HepG2 (cell line): ENCODE results near the gene CA5B. TPM values are rescaled to one million over a fixed set of nuclear protein-coding genes. Genes with fewer than 3 reads are reported as not detected.

ENCODE experiments used
- ATAC-seq: fragments of 200-7000 bp; cut with Tn5 transposase; 3 replicates; pipeline ENCODE4 v1.9.1; 2020; ENCODE audit warnings: mild to moderate bottlenecking, moderate library complexity
- BruUV-seq: library from RNA; stranded (reverse); fragments of 400-500 nt; replicated peaks from 2 replicates; lab custom pipeline; 2021; lab: Mats Ljungman, UMichigan
- CTCF ChIA-PET: fragments of 300-600 bp; formaldehyde crosslinking; extraction: SDS; loops from one replicate; lab custom pipeline; 2021; ENCODE audit warnings: low total read pairs, inconsistent platforms, low intra/inter-chr PET ratio; lab: Yijun Ruan, JAX
- POLR2A ChIA-PET: fragments of 350-600 bp; sonication (Branson Sonifier 250); formaldehyde crosslinking; loops from one replicate; lab custom pipeline; 2020; ENCODE audit warnings: antibody characterized with exemption, inconsistent platforms; lab: Yijun Ruan, JAX
- DNase-seq: peaks from one replicate; pipeline ENCODE4 v3.0.0-alpha.2; 2015; ENCODE audit warnings: low spot score
- FAIRE-seq: peaks from 3 replicates; lab custom pipeline; 2011; peaks lifted over from hg19 to GRCh38; lab: Jason Lieb, UNC
- H2AFZ ChIP-seq: one replicate; pipeline ENCODE4 v1.6.1; 2011; ENCODE audit warnings: low read length, inconsistent platforms
- H3K27ac ChIP-seq: fragments of 300-600 bp; 3 replicates; pipeline ENCODE4 v1.8.0; 2011; ENCODE audit warnings: mixed run types, mild to moderate bottlenecking, mixed read lengths, low read length, inconsistent platforms; ENCODE audit not compliant: insufficient read depth; ENCODE audit errors: extremely low read length
- H3K27me3 ChIP-seq, 2 experiments: fragments of 200-600 bp in 1 of 2; 2 replicates in 1 of 2; 3 replicates in 1 of 2; pipeline versions ENCODE4 v1.6.0 to v1.8.0; 2011; ENCODE audit warnings: low read length in 2 of 2, mild to moderate bottlenecking in 2 of 2, moderate library complexity in 2 of 2, inconsistent platforms in 1 of 2; ENCODE audit not compliant: insufficient read depth in 2 of 2, control insufficient read depth in 1 of 2
- H3K36me3 ChIP-seq, 2 experiments: fragments of 200-600 bp in 1 of 2; replicated peaks in 1 of 2; 2 replicates in 1 of 2; 3 replicates in 1 of 2; pipeline versions ENCODE4 v1.5.1 to v1.8.0; 2011; ENCODE audit warnings: low read length in 2 of 2, inconsistent platforms in 1 of 2; ENCODE audit not compliant: insufficient read depth in 2 of 2, control insufficient read depth in 1 of 2
- H3K4me1 ChIP-seq: 2 replicates; pipeline ENCODE4 v1.5.1; 2012; ENCODE audit warnings: low read length, inconsistent platforms; ENCODE audit not compliant: insufficient read depth
- H3K4me2 ChIP-seq: 2 replicates; pipeline ENCODE4 v1.6.0; 2011; ENCODE audit warnings: low read depth, low read length, inconsistent platforms
- H3K4me3 ChIP-seq, 3 experiments: fragments of 200-600 bp in 1 of 3; sonication (generic), shearing (Covaris generic) in 1 of 3; replicated peaks in 1 of 3; 2 replicates each; pipeline ENCODE4 v1.5.1; 2011 to 2016; ENCODE audit warnings: low read length in 3 of 3, inconsistent platforms in 2 of 3, low read depth in 2 of 3, mild to moderate bottlenecking in 2 of 3, control low read depth in 1 of 3, mixed read lengths in 1 of 3; ENCODE audit not compliant: insufficient read depth in 1 of 3
- H3K79me2 ChIP-seq: one replicate; pipeline ENCODE4 v1.6.1; 2011; ENCODE audit warnings: low read length, inconsistent platforms; ENCODE audit not compliant: insufficient read depth
- H3K9ac ChIP-seq: 2 replicates; pipeline ENCODE4 v1.6.0; 2011; ENCODE audit warnings: mild to moderate bottlenecking, low read depth, low read length, inconsistent platforms; ENCODE audit not compliant: insufficient read depth
- H3K9me3 ChIP-seq: 2 replicates; pipeline ENCODE4 v1.5.1; 2012; ENCODE audit warnings: mild to moderate bottlenecking, low read length
- H4K20me1 ChIP-seq: 2 replicates; pipeline ENCODE4 v1.6.0; 2011; ENCODE audit warnings: inconsistent platforms, mild to moderate bottlenecking, low read length, moderate library complexity; ENCODE audit not compliant: insufficient read depth
- FOXA3 ChIP-seq: IDR thresholded peaks from 2 replicates; pipeline ENCODE4 v1.6.1; 2016; ENCODE audit warnings: missing genetic modification reagents, missing compliant biosample characterization
- JARID2 ChIP-seq: sonication (generic); formaldehyde crosslinking; IDR thresholded peaks from 2 replicates; pipeline ENCODE4 v1.8.1; 2023; ENCODE audit warnings: missing genetic modification reagents, inconsistent platforms; ENCODE audit not compliant: insufficient replicate concordance
- KLF15 ChIP-seq: sonication (generic); formaldehyde crosslinking; IDR thresholded peaks from 2 replicates; pipeline ENCODE4 v1.8.1; 2023; ENCODE audit warnings: borderline replicate concordance, mild to moderate bottlenecking, inconsistent platforms, missing genetic modification reagents, mixed read lengths
- MLLT10 ChIP-seq: sonication (generic); formaldehyde crosslinking; IDR thresholded peaks from 2 replicates; pipeline ENCODE4 v1.4.0; 2020; ENCODE audit warnings: missing genetic modification reagents
- SIN3A ChIP-seq: IDR thresholded peaks from 2 replicates; pipeline ENCODE4 v1.6.1; 2011; ENCODE audit warnings: low read depth, mild to moderate bottlenecking, control low read depth, low read length, borderline replicate concordance
- THYN1 ChIP-seq: sonication (generic); formaldehyde crosslinking; IDR thresholded peaks from 2 replicates; pipeline ENCODE4 v1.8.1; 2023; ENCODE audit warnings: low read depth, mild to moderate bottlenecking, moderate library complexity, missing genetic modification reagents, borderline replicate concordance
- U2AF2 ChIP-seq: fragments of 200-400 bp; formaldehyde crosslinking; IDR thresholded peaks from 2 replicates; pipeline ENCODE4 v1.6.1; 2017; ENCODE audit warnings: low read depth, mild to moderate bottlenecking, low read length
- ZFP36 ChIP-seq: fragments of 150-350 bp; IDR thresholded peaks from 2 replicates; pipeline ENCODE4 v1.6.1; 2018; ENCODE audit warnings: borderline replicate concordance, low read length, low read depth; ENCODE audit not compliant: partially characterized antibody
- ZNF572 ChIP-seq: sonication (generic); formaldehyde crosslinking; IDR thresholded peaks from 2 replicates; pipeline ENCODE4 v1.5.1; 2020; ENCODE audit warnings: mild to moderate bottlenecking, missing genetic modification reagents
- ZNF772 ChIP-seq: sonication (generic); formaldehyde crosslinking; IDR thresholded peaks from 2 replicates; pipeline ENCODE4 v1.5.0; 2020; ENCODE audit warnings: mild to moderate bottlenecking, missing genetic modification reagents
- WGBS: methylation state at CpG from one replicate; pipeline ENCODE4 v1.1.6; 2017; ENCODE audit warnings: low lambda C conversion rate; 5-methylcytosine and 5-hydroxymethylcytosine counted together
- in situ Hi-C: cut with HindIII; loops from 2 replicates; pipeline ENCODE4 v1.10.0; 2017; ENCODE audit warnings: low pct_unique_long_range_greater_than_20kb; ENCODE audit not compliant: extremely low pct_ligation_motif_present
- intact Hi-C: fragments of 100-400 bp; cut with micrococcal nuclease; formaldehyde crosslinking; loops from one replicate; pipeline ENCODE4 v1.10.0; 2022; ENCODE audit not compliant: unreplicated experiment
- polyA plus RNA-seq, 8 experiments: library from polyadenylated mRNA; depleted of rRNA in 3 of 8; stranded (reverse) in 7 of 8; unstranded in 1 of 8; fragments of >200 nt; fragmentation: Illumina TruSeq in 4 of 8; extraction: Trizol in 4 of 8; gene quantifications; 2 replicates each; pipeline versions ENCODE4 v1.2.1 to v1.2.3, GENCODE V29; 2011 to 2016; ENCODE audit warnings: low read depth in 4 of 8, missing spikeins in 1 of 8, mixed read lengths in 1 of 8; ENCODE audit not compliant: insufficient read depth in 1 of 8
- total RNA-seq, 5 experiments: library from RNA; depleted of rRNA; stranded (reverse); fragments of >200 nt; fragmentation: Illumina TruSeq; extraction: Trizol; gene quantifications; 2 replicates each; pipeline ENCODE4 v1.2.3, GENCODE V29; 2016; ENCODE audit warnings: low read depth in 1 of 5
- TF ChIP-seq, protein P1 (sequence below): fragments of 450-650 bp; IDR thresholded peaks from 2 replicates; pipeline ENCODE4 v1.6.1; 2016
- TF ChIP-seq, protein P2 (sequence below): sonication (generic); formaldehyde crosslinking; IDR thresholded peaks from 2 replicates; pipeline ENCODE4 v1.5.0; 2020; ENCODE audit warnings: mild to moderate bottlenecking, missing genetic modification reagents, borderline replicate concordance
- TF ChIP-seq, protein P3 (sequence below): sonication (generic); formaldehyde crosslinking; IDR thresholded peaks from 2 replicates; pipeline ENCODE4 v1.4.0; 2020; ENCODE audit warnings: missing genetic modification reagents

CA5B gene
- total and polyA plus RNA-seq, 2 of the 13 experiments (the other 11 are each of a cell fraction or from before 2014, with no cell fraction given) = 1.7 to 2.2 TPM

DNA sequence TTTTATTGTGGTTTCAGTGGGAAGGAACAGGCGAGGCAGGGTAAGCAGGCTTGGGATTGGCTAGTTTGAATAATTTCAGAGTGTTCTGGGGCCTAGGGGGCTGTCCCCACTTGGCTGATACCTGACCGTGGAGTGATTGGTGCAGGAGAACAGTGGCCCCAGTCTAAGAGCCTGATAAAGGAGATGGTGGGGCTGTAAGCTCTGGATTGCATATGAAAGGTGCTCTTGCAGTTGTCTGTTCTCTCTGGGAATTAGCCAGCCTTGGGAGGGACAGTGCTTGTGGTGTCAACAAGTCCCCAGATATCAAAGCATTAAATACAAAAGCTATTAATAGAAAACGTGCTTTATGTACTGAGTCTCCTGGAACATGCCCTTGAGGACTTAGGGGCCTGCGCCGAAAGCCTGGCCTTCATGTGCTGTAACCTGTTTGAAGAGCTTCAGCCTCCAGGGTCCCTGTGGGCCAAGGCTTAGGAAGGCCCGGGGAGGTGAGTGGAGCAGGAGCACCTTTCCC lies 43.1 kb upstream of the CA5B start:
- 96% methylated on average over 5 of the region's 6 CpGs for WGBS
- ChIA-PET CTCF (no interaction called here), POLR2A (no interaction called here)
- H3K4me1 ChIP-seq = no peaks in the 10 kb centered on the region
- intact Hi-C loops (no loop called here), in situ Hi-C loops (loop anchor here (25.0 kb wide), 1 partner anchor 358 kb away; the partner anchor contains the start of gene PIGA)
- FAIRE-seq (no peak), DNase-seq (no peak), ATAC-seq (no peak)
- H3K4me3 ChIP-seq = no peak overlapping the region
- H3K36me3 ChIP-seq = peaks cover 0 to 6% of the 10 kb centered on the region in 2 experiments; a peak in 2 of 5 replicates
- BruUV-seq = no TSS peak
- no peak for TF ChIP-seq U2AF2
- no peak overlapping the region for H2AFZ ChIP-seq
- H3K9me3 ChIP-seq = no peaks in the 10 kb centered on the region
- H4K20me1 ChIP-seq = no peaks in the 10 kb centered on the region
- no peak overlapping the region for H3K27ac ChIP-seq
- no peaks in the 10 kb centered on the region for H3K79me2 ChIP-seq
- no peak overlapping the region for H3K9ac ChIP-seq
- no peaks in the 10 kb centered on the region for H3K27me3 ChIP-seq
- no peak overlapping the region for H3K4me2 ChIP-seq

DNA sequence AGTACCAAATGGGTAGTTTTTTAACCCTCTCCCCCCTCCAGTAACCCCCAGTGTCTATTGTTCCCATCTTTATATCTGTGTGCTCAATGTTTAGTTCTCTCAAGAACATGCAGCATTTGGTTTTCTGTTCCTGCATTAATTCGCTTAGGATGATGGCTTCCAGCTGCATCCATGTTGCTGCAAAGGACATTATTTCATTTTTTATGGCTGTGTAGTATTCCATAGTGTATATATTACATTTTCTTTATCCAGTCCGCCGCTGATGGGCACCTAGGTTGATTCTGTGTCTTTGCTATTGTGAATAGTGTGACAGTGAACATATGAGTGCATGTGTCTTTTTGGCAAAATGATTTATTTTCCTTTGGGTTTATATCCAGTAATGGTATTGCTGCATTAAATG lies 41.6 kb upstream of the CA5B start:
- H3K36me3 ChIP-seq = peaks cover 0 to 2% of the 10 kb centered on the region in 2 experiments; a peak in 2 of 5 replicates
- no peaks in the 10 kb centered on the region for H3K9me3 ChIP-seq
- no peak overlapping the region for H3K9ac ChIP-seq
- ChIA-PET POLR2A (no interaction called here), CTCF (no interaction called here)
- no peaks in the 10 kb centered on the region for H3K79me2 ChIP-seq
- FAIRE-seq (no peak), ATAC-seq (no peak), DNase-seq (no peak)
- no peaks in the 10 kb centered on the region for H3K4me1 ChIP-seq
- H2AFZ ChIP-seq = no peak overlapping the region
- in situ Hi-C loops (loop anchor here (25.0 kb wide), 1 partner anchor 359 kb away; the partner anchor contains the start of gene PIGA), intact Hi-C loops (no loop called here)
- H3K27ac ChIP-seq = no peak overlapping the region
- WGBS = 67% methylated on average over 3 of the region's 3 CpGs
- H3K27me3 ChIP-seq = no peaks in the 10 kb centered on the region
- H4K20me1 ChIP-seq = no peaks in the 10 kb centered on the region
- no peak overlapping the region for H3K4me2 ChIP-seq
- no peak overlapping the region for H3K4me3 ChIP-seq
- BruUV-seq = no TSS peak
- TF ChIP-seq, protein P1, sequence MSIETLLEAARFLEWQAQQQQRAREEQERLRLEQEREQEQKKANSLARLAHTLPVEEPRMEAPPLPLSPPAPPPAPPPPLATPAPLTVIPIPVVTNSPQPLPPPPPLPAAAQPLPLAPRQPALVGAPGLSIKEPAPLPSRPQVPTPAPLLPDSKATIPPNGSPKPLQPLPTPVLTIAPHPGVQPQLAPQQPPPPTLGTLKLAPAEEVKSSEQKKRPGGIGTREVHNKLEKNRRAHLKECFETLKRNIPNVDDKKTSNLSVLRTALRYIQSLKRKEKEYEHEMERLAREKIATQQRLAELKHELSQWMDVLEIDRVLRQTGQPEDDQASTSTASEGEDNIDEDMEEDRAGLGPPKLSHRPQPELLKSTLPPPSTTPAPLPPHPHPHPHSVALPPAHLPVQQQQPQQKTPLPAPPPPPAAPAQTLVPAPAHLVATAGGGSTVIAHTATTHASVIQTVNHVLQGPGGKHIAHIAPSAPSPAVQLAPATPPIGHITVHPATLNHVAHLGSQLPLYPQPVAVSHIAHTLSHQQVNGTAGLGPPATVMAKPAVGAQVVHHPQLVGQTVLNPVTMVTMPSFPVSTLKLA = no peak
- TF ChIP-seq, protein P2, sequence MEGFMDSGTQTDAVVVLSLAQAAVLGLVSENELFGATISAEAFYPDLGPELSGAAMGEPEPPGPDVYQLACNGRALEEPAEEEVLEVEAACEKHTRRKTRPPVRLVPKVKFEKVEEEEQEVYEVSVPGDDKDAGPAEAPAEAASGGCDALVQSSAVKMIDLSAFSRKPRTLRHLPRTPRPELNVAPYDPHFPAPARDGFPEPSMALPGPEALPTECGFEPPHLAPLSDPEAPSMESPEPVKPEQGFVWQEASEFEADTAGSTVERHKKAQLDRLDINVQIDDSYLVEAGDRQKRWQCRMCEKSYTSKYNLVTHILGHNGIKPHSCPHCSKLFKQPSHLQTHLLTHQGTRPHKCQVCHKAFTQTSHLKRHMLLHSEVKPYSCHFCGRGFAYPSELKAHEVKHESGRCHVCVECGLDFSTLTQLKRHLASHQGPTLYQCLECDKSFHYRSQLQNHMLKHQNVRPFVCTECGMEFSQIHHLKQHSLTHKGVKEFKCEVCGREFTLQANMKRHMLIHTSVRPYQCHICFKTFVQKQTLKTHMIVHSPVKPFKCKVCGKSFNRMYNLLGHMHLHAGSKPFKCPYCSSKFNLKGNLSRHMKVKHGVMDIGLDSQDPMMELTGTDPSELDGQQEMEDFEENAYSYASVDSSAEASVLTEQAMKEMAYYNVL (CRISPR knock-in tag) = no peak
- TF ChIP-seq, protein P3, sequence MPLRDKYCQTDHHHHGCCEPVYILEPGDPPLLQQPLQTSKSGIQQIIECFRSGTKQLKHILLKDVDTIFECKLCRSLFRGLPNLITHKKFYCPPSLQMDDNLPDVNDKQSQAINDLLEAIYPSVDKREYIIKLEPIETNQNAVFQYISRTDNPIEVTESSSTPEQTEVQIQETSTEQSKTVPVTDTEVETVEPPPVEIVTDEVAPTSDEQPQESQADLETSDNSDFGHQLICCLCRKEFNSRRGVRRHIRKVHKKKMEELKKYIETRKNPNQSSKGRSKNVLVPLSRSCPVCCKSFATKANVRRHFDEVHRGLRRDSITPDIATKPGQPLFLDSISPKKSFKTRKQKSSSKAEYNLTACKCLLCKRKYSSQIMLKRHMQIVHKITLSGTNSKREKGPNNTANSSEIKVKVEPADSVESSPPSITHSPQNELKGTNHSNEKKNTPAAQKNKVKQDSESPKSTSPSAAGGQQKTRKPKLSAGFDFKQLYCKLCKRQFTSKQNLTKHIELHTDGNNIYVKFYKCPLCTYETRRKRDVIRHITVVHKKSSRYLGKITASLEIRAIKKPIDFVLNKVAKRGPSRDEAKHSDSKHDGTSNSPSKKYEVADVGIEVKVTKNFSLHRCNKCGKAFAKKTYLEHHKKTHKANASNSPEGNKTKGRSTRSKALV = no peak
- TF ChIP-seq JARID2 (CRISPR knock-in tag) (no peak), ZFP36 (no peak), KLF15 (CRISPR knock-in tag) (no peak), ZNF572 (CRISPR knock-in tag) (no peak), SIN3A (no peak), MLLT10 (CRISPR knock-in tag) (no peak), FOXA3 (no peak), ZNF772 (no peak), THYN1 (no peak)
